ENCODE measurements around the gene ABLIM2. TPM values are rescaled to one million over a fixed set of nuclear protein-coding genes. Genes with fewer than 3 reads are reported as not detected.

Gene ABLIM2
- total RNA-seq (2022; extraction: Qiagen RNA extraction; ENCODE audit: low read depth), result 0.39 to 0.80 TPM (median 0.50 TPM) in 5 replicates

DNA sequence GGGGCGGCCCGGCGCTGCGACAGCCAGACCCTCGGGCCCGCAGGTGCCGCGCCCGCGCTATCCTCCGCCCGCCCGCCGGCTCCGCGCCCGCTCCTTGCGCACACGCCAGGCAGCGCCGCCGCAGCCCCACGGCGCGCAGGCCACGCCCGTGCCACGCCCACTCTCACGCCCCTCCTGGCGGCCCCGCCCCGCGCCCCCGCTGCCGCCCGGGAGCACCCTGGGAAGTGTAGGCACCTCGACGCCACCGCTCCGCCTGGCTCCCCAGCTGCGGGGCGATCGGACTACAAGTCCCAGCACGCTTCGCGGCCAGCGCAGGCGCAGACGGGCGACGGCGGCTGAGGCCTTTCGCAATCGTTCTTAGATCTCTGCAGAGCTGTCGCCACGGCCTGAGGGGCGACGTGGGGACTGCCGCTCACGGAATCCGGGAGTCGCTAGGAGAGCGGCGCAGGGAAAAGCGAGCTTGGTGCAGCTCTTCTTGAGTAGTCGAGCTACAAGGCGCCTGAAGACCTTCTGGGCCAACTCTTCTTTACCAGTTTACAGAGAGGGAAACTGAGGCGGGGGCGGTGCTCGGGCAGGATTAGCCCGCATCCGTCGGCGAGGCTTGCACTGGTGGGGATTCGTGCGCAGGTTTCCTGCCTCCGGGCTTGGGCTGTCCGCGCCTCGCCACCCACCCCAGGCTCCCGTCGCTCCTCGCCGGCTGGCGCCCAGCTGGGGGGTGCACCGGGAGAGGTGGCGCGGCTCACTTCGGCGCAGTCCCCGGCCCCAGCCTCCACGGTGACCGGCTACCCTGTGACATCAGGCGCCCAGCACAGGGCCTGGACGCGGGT, at the start of gene ABLIM2:
Gene ABLIM2 (minus strand): TSS at position 104 of the 827 bp plus-strand sequence. CDS start 124 bp downstream, outside the sequence.

DNA sequence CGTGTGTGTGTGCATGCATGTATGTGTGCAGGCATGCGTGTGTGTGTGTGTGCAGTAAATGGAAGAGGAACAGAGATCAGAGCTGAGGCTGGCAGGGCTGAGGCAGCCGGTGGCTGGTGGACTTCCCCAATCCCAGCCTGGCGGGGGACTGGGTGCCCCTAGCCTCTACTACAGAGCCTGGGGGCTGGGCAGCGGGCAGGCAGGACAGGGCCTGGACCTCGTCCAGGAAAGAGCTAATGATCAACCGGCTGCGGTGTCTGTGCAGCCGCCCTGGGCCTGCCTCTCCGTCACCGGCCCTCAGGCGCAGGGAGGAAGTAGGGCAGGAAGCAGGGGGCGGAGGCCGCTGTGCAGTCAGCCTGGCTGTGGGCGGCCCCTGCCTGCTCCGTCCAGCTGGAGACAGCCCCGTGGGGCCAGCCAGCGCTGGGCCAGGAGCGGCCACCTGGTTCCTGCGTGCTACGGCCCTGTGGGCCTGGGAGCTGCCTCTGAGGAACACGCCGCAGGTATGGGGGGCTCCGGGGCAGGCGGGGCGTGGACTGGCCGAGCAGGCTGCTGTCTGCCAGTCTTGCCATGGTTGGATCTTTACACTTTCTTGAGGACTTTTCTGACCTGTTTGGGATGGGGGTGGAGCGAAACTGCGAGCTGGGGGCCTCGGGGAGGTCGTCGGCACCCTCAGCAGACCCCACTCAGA, 40.4 kb upstream of the ABLIM2 start, which contains the start of gene SH3TC1:
Gene SH3TC1 (plus strand): TSS at position 385 of the 688 bp plus-strand sequence. CDS start 5,905 bp downstream, outside the sequence.

GRCh38 chr4:7939377-7940108, 219.1 kb downstream of the ABLIM2 start, which contains the start of gene AFAP1:
Gene AFAP1, minus strand, starts transcription at chr4:7939861. Its CDS starts 67,783 bp downstream, at chr4:7872078.

Other genes starting within 250 kb of the ABLIM2 start
- 31.2 to 39.6 TPM (median 37.5 TPM) in 5 replicates for gene AFAP1, start 219.0 kb downstream of the ABLIM2 start, total RNA-seq (2022; extraction: Qiagen RNA extraction; ENCODE audit: low read depth)
- gene SH3TC1, start 40.5 kb upstream of the ABLIM2 start, total RNA-seq (2022; extraction: Qiagen RNA extraction; ENCODE audit: low read depth), result 7.6 to 10.5 TPM (median 8.3 TPM) in 5 replicates
- 15.7 to 20.9 TPM (median 18.3 TPM) in 5 replicates for gene HTRA3, start 110.9 kb upstream of the ABLIM2 start, total RNA-seq (2022; extraction: Qiagen RNA extraction; ENCODE audit: low read depth)

Data from A549 treated with DMSO at 1 μM for 4 hours (cell line).